Measurements from ENCODE around the gene GRK1.

GRK1 gene

GRCh38 chr13:113637262-113638160 is 29.5 kb upstream of the GRK1 start:
- Histone ChIP-seq H3K9ac (ENCODE audit: low read length) (no peak overlapping the region), H2AFZ (ENCODE audit: low read depth, low read length, severe bottlenecking) (no peak overlapping the region), H3K4me3 (ENCODE audit: insufficient read depth, low read length, poor library complexity, severe bottlenecking) (no peak overlapping the region), H3K9me2 (replicated peaks; ENCODE audit: insufficient read depth, low read length) (no peaks in the 10 kb centered on the region), H3K79me2 (ENCODE audit: insufficient read depth, low read length) (0 out of 2 replicates have a peak, but pooled peaks cover 7% of the 10 kb centered on the region), H3K27me3 (ENCODE audit: low read length) (no peaks in the 10 kb centered on the region), H3K9me3 (ENCODE audit: insufficient read depth, low read length) (no peaks in the 10 kb centered on the region), H4K20me1 (ENCODE audit: low read depth, low read length) (no peaks in the 10 kb centered on the region; the same call in 1 of the 2 replicates), H3F3A (ENCODE audit: insufficient read depth) (no peaks in the 10 kb centered on the region), H3K36me3 (ENCODE audit: low read length) (peaks cover 25% of the 10 kb centered on the region), H3K4me2 (ENCODE audit: low read depth, low read length, poor library complexity, severe bottlenecking) (no peak overlapping the region), H3K27ac (ENCODE audit: low read depth, low read length) (no peak overlapping the region)
- no peak for TF ChIP-seq EZH2phosphoT487 (conservative IDR thresholded peaks at IDR 0.05; ENCODE audit: low read length)
- TF ChIP-seq, protein P1, sequence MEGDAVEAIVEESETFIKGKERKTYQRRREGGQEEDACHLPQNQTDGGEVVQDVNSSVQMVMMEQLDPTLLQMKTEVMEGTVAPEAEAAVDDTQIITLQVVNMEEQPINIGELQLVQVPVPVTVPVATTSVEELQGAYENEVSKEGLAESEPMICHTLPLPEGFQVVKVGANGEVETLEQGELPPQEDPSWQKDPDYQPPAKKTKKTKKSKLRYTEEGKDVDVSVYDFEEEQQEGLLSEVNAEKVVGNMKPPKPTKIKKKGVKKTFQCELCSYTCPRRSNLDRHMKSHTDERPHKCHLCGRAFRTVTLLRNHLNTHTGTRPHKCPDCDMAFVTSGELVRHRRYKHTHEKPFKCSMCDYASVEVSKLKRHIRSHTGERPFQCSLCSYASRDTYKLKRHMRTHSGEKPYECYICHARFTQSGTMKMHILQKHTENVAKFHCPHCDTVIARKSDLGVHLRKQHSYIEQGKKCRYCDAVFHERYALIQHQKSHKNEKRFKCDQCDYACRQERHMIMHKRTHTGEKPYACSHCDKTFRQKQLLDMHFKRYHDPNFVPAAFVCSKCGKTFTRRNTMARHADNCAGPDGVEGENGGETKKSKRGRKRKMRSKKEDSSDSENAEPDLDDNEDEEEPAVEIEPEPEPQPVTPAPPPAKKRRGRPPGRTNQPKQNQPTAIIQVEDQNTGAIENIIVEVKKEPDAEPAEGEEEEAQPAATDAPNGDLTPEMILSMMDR (IDR thresholded peaks at IDR 0.05; ENCODE audit: insufficient read depth, low read length, poor library complexity, severe bottlenecking): no peak

- TF ChIP-seq, protein P1 (IDR thresholded peaks at IDR 0.05; ENCODE audit: insufficient read depth, low read length, poor library complexity, severe bottlenecking): no peak
- Histone ChIP-seq H3K27ac (ENCODE audit: low read depth, low read length) (no peak overlapping the region), H3K9ac (ENCODE audit: low read length) (no peak overlapping the region), H2AFZ (ENCODE audit: low read depth, low read length, severe bottlenecking) (no peak overlapping the region), H3K9me2 (replicated peaks; ENCODE audit: insufficient read depth, low read length) (no peaks in the 10 kb centered on the region), H3K9me3 (ENCODE audit: insufficient read depth, low read length) (no peaks in the 10 kb centered on the region), H3F3A (ENCODE audit: insufficient read depth) (peaks cover 4% of the 10 kb centered on the region; the same call in 1 of the 2 replicates), H3K27me3 (ENCODE audit: low read length) (no peaks in the 10 kb centered on the region), H3K4me3 (ENCODE audit: insufficient read depth, low read length, poor library complexity, severe bottlenecking) (no peak overlapping the region), H3K79me2 (ENCODE audit: insufficient read depth, low read length) (0 out of 2 replicates have a peak, but pooled peaks cover 7% of the 10 kb centered on the region), H3K36me3 (ENCODE audit: low read length) (peaks cover 25% of the 10 kb centered on the region), H4K20me1 (ENCODE audit: low read depth, low read length) (no peaks in the 10 kb centered on the region; the same call in 1 of the 2 replicates), H3K4me2 (ENCODE audit: low read depth, low read length, poor library complexity, severe bottlenecking) (no peak overlapping the region)
These were observed 28.8 kb upstream of the GRK1 start for GRCh38 chr13:113638173-113638746.

GRCh38 chr13:113638806-113639205 is 28.2 kb upstream of the GRK1 start:
- Histone ChIP-seq H4K20me1 (ENCODE audit: low read depth, low read length) (no peaks in the 10 kb centered on the region; the same call in 1 of the 2 replicates), H3K9ac (ENCODE audit: low read length) (no peak overlapping the region), H3K9me3 (ENCODE audit: insufficient read depth, low read length) (no peaks in the 10 kb centered on the region), H2AFZ (ENCODE audit: low read depth, low read length, severe bottlenecking) (no peak overlapping the region), H3K79me2 (ENCODE audit: insufficient read depth, low read length) (0 out of 2 replicates have a peak, but pooled peaks cover 7% of the 10 kb centered on the region), H3K36me3 (ENCODE audit: low read length) (peaks cover 25% of the 10 kb centered on the region), H3K27ac (ENCODE audit: low read depth, low read length) (no peak overlapping the region), H3K4me3 (ENCODE audit: insufficient read depth, low read length, poor library complexity, severe bottlenecking) (no peak overlapping the region), H3K27me3 (ENCODE audit: low read length) (no peaks in the 10 kb centered on the region), H3K9me2 (replicated peaks; ENCODE audit: insufficient read depth, low read length) (no peaks in the 10 kb centered on the region), H3K4me2 (ENCODE audit: low read depth, low read length, poor library complexity, severe bottlenecking) (no peak overlapping the region), H3F3A (ENCODE audit: insufficient read depth) (peaks cover 7% of the 10 kb centered on the region; the same call in 1 of the 2 replicates)
- TF ChIP-seq, protein P1 (IDR thresholded peaks at IDR 0.05; ENCODE audit: insufficient read depth, low read length, poor library complexity, severe bottlenecking): no peak
- TF ChIP-seq EZH2phosphoT487 (conservative IDR thresholded peaks at IDR 0.05; ENCODE audit: low read length): no peak

Data from SU-DHL-6 (cell line).